ENCODE data around the gene NCLN. TPM values are rescaled to one million over a fixed set of nuclear protein-coding genes. Genes with fewer than 3 reads are reported as not detected.

The NCLN gene
- total RNA-seq, 1 donor from 2014 or later = 57.0 TPM

DNA sequence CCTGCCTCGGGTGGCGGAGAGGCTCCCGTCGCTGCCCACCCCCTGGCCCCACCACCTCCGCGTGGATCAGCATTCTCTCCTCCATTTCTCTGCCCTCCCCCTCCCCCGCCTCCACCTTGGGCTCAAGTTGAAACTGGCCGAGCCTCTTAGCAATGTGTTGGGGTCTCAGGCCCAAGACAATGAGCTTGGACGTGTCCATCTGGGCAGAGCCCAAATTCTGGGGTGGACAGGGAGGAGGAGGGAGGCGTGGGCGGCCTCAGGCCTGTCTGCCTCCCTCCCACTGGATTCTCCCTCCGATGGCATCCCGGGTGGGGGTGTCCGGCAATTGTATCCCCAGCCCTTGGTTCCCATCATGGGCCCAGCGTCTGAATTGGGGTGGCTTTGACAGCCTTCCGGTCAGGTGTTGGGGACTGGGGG lies 40.0 kb downstream of the NCLN start:
- Histone ChIP-seq H3K36me3 (ENCODE audit: control insufficient read depth, insufficient read depth, low read length) (no peaks in the 10 kb centered on the region), H3K27me3 (ENCODE audit: control insufficient read depth, insufficient read depth, low read length) (peaks cover 58% of the 10 kb centered on the region), H3K4me3 (ENCODE audit: low read depth, low read length) (no peak overlapping the region)
- no peak for DNase-seq (ENCODE audit: low read depth)
- TF ChIP-seq, protein P1, sequence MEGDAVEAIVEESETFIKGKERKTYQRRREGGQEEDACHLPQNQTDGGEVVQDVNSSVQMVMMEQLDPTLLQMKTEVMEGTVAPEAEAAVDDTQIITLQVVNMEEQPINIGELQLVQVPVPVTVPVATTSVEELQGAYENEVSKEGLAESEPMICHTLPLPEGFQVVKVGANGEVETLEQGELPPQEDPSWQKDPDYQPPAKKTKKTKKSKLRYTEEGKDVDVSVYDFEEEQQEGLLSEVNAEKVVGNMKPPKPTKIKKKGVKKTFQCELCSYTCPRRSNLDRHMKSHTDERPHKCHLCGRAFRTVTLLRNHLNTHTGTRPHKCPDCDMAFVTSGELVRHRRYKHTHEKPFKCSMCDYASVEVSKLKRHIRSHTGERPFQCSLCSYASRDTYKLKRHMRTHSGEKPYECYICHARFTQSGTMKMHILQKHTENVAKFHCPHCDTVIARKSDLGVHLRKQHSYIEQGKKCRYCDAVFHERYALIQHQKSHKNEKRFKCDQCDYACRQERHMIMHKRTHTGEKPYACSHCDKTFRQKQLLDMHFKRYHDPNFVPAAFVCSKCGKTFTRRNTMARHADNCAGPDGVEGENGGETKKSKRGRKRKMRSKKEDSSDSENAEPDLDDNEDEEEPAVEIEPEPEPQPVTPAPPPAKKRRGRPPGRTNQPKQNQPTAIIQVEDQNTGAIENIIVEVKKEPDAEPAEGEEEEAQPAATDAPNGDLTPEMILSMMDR (IDR thresholded peaks at IDR 0.05; ENCODE audit: insufficient read depth, low read length, poor library complexity, severe bottlenecking) = no peak

DNA sequence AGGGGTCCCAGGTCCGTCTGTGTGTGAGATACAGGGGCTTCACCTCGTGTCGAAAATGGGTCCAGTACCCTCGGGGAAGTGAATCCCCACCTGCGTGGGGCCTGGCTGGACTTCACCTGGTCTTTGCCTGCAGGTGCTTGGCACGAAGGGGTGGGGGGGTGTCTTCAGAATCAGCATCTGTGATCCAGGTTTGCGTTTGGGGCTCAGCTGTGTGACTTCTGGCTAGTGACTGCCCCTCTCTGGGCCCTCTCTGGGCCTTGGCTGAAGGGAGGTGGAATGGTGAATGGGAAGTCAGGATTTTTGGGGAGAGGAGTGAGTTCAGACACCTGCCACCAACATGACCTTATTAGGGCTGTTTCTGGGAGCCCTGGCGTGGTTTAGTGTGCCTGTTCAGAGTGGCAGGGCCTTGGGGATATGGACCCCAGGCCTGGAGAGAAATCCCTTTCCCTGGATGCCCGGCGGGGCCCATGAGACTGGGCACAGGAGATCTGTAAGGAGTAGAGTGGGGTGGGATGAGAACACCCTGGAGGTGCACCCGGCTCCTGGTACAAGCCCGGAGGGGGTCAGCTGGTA lies 41.4 kb downstream of the NCLN start:
- peaks cover 57% of the 10 kb centered on the region for H3K27me3 ChIP-seq (ENCODE audit: control insufficient read depth, insufficient read depth, low read length)
- H3K4me3 ChIP-seq (ENCODE audit: low read depth, low read length) = no peak overlapping the region
- DNase-seq (ENCODE audit: low read depth) = no peak
- TF ChIP-seq, protein P1 (IDR thresholded peaks at IDR 0.05; ENCODE audit: insufficient read depth, low read length, poor library complexity, severe bottlenecking) = no peak
- H3K36me3 ChIP-seq (ENCODE audit: control insufficient read depth, insufficient read depth, low read length) = no peaks in the 10 kb centered on the region

DNA sequence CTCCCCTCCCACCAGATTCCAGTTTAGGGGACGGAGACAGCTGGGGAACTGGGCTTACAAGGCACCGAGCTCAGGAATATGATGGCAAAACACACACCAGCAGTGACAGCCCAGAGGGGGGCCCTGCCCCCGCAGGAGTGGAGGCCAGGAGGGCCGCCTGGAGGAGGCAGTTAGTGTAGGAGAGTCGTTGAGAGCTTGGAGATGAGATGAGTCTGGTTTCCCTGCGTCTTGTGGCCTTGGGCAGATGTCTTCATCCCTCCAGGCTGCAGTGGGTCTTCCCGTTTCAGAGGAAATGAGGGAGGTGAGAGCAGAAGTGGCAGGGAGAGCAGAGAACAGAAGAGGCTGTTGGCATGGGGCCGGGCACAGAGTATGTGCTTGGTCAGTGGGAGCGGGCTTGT lies 43.6 kb downstream of the NCLN start:
- DNase-seq (ENCODE audit: low read depth) = no peak
- H3K36me3 ChIP-seq (ENCODE audit: control insufficient read depth, insufficient read depth, low read length) = no peaks in the 10 kb centered on the region
- H3K27me3 ChIP-seq (ENCODE audit: control insufficient read depth, insufficient read depth, low read length) = peaks cover 50% of the 10 kb centered on the region
- no peak overlapping the region for H3K4me3 ChIP-seq (ENCODE audit: low read depth, low read length)
- TF ChIP-seq, protein P1 (IDR thresholded peaks at IDR 0.05; ENCODE audit: insufficient read depth, low read length, poor library complexity, severe bottlenecking) = no peak

DNA sequence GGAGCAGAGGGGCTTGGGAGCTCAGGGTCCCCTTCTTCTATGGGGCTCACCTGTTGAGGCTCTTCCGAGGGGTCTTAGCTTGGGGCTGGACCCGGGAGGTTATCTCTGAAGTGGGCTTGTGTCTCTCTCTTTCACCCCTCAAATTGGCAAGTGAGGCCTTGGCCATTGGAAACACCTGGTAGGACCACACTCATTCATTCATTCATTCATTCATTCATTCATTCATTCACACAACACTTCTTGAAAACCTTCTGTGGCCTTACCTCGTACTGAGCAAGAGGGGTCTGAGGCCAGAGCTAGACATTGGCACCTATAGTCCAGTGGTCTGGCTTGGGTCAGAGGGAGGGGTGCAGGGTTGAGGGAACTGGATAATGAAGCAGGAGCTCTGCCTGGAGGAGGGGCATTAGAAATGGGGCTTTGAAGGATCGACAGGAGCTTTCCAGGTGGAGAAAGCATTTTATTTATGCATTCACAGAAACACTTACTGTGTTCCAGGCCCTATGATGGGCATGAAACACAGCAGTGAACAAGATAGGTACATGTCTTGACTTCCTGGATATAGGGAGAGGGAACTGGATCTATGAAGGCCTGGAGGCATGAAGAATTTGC lies 44.3 kb downstream of the NCLN start:
- no peak for DNase-seq (ENCODE audit: low read depth)
- peaks cover 50% of the 10 kb centered on the region for H3K27me3 ChIP-seq (ENCODE audit: control insufficient read depth, insufficient read depth, low read length)
- H3K4me3 ChIP-seq (ENCODE audit: low read depth, low read length) = no peak overlapping the region
- TF ChIP-seq, protein P1 (IDR thresholded peaks at IDR 0.05; ENCODE audit: insufficient read depth, low read length, poor library complexity, severe bottlenecking) = no peak
- H3K36me3 ChIP-seq (ENCODE audit: control insufficient read depth, insufficient read depth, low read length) = no peaks in the 10 kb centered on the region

DNA sequence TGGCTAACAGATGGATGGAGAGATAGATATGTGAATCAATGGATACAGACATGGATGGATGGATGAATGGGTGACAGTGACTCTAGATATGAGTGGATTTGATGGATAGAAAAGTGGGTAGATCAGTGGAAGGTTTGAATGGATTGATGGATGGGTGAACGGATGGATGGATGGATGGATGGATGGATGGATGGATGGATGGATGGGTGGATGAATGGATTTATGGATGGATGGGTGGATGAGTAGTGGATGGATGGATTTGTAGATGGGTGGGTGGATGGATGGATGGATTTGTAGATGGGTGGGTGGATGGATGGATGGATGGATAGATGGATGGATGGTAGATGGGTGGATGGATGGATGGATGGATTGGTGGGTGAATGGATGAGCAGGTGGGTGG lies 45.6 kb downstream of the NCLN start:
- Histone ChIP-seq H3K4me3 (ENCODE audit: low read depth, low read length) (no peak overlapping the region), H3K36me3 (ENCODE audit: control insufficient read depth, insufficient read depth, low read length) (no peaks in the 10 kb centered on the region), H3K27me3 (ENCODE audit: control insufficient read depth, insufficient read depth, low read length) (peaks cover 40% of the 10 kb centered on the region)
- TF ChIP-seq, protein P1 (IDR thresholded peaks at IDR 0.05; ENCODE audit: insufficient read depth, low read length, poor library complexity, severe bottlenecking) = no peak
- DNase-seq (ENCODE audit: low read depth) = no peak

DNA sequence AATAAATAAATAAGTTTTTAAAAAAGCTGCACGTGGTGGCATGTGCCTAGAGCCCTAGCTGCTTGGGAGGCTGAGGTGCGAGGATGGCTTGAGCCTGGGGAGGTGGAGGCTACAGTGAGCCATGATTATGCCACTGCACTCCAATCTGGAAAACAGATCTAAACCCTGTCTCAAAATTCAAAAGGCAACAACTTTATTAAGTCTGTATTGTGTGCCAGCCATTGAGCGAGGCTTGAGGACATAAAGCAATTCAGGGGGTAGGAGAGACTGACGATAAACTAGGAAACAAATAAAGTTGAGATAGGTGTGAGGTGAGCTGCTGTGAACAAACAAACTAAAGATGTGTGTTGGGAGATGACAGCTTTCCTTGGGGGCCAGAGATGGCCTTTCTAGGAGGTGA lies 47.4 kb downstream of the NCLN start:
- H3K27me3 ChIP-seq (ENCODE audit: control insufficient read depth, insufficient read depth, low read length) = peaks cover 22% of the 10 kb centered on the region
- no peak overlapping the region for H3K4me3 ChIP-seq (ENCODE audit: low read depth, low read length)
- DNase-seq (ENCODE audit: low read depth) = no peak
- TF ChIP-seq, protein P1 (IDR thresholded peaks at IDR 0.05; ENCODE audit: insufficient read depth, low read length, poor library complexity, severe bottlenecking) = no peak
- H3K36me3 ChIP-seq (ENCODE audit: control insufficient read depth, insufficient read depth, low read length) = no peaks in the 10 kb centered on the region

Measured in kidney epithelial cell (primary cell).